Lower lobe of right lung (tissue), 2 donors: ENCODE data around the gene MED1. TPM values are rescaled to one million over a fixed set of nuclear protein-coding genes. Genes with fewer than 3 reads are reported as not detected.
A peak's percentile ranks its signal among the peaks of the same experiment; 100 is the strongest.
"Not testable (repeated sequence)": the region's sequence is repeated elsewhere in the genome, so short reads cannot be mapped to it uniquely, and the experiment has no call there.

ENCODE experiments used
- ATAC-seq, 2 donors: fragments of 200-7000 bp; cut with Tn5 transposase; one replicate each; pipeline ENCODE4 v1.9.1; 2020 to 2022; ENCODE audit warnings: mild to moderate bottlenecking in 2 of 2, moderate library complexity in 2 of 2
- DNase-seq: peaks from one replicate; pipeline ENCODE4 v3.0.0-alpha.2; 2020
- H3K27ac ChIP-seq: fragments of 200-600 bp; one replicate; pipeline ENCODE4 v1.8.0; 2022
- H3K27me3 ChIP-seq: fragments of 200-600 bp; one replicate; pipeline ENCODE4 v1.8.0; 2022; ENCODE audit warnings: low read depth
- H3K36me3 ChIP-seq: fragments of 200-600 bp; one replicate; pipeline ENCODE4 v1.8.0; 2022; ENCODE audit warnings: mild to moderate bottlenecking
- H3K4me1 ChIP-seq: fragments of 200-600 bp; one replicate; pipeline ENCODE4 v1.8.0; 2022
- H3K4me3 ChIP-seq: fragments of 200-600 bp; one replicate; pipeline ENCODE4 v1.8.0; 2022; ENCODE audit warnings: mild to moderate bottlenecking
- H3K9me3 ChIP-seq: fragments of 200-600 bp; one replicate; pipeline ENCODE4 v1.8.0; 2022
- intact Hi-C: fragments of 100-400 bp; cut with DNase I; formaldehyde crosslinking; loops from one replicate; pipeline ENCODE4 v1.11.0; 2022
- long read RNA-seq: library from polyadenylated mRNA; unstranded; transcript quantifications from one replicate; pipeline ENCODE4 v2.0.0, GENCODE V29; 2021
- total RNA-seq: library from RNA; stranded (reverse); fragmentation: NEBNext Ultra II Directional; extraction: Animal tissue kit (Norgen Biotek cat#: 25700); gene quantifications from one replicate; pipeline ENCODE4 v1.2.1, GENCODE V29; 2021
- TF ChIP-seq, protein P1 (sequence below): fragments of 200-600 bp; IDR thresholded peaks from one replicate; pipeline ENCODE4 v1.8.0; 2022; ENCODE audit warnings: antibody characterized with exemption, mild to moderate bottlenecking
- donor health status: DM: no; HTN: yes; CAD: no; lungs with severe emphysema.

MED1 gene, protein sequence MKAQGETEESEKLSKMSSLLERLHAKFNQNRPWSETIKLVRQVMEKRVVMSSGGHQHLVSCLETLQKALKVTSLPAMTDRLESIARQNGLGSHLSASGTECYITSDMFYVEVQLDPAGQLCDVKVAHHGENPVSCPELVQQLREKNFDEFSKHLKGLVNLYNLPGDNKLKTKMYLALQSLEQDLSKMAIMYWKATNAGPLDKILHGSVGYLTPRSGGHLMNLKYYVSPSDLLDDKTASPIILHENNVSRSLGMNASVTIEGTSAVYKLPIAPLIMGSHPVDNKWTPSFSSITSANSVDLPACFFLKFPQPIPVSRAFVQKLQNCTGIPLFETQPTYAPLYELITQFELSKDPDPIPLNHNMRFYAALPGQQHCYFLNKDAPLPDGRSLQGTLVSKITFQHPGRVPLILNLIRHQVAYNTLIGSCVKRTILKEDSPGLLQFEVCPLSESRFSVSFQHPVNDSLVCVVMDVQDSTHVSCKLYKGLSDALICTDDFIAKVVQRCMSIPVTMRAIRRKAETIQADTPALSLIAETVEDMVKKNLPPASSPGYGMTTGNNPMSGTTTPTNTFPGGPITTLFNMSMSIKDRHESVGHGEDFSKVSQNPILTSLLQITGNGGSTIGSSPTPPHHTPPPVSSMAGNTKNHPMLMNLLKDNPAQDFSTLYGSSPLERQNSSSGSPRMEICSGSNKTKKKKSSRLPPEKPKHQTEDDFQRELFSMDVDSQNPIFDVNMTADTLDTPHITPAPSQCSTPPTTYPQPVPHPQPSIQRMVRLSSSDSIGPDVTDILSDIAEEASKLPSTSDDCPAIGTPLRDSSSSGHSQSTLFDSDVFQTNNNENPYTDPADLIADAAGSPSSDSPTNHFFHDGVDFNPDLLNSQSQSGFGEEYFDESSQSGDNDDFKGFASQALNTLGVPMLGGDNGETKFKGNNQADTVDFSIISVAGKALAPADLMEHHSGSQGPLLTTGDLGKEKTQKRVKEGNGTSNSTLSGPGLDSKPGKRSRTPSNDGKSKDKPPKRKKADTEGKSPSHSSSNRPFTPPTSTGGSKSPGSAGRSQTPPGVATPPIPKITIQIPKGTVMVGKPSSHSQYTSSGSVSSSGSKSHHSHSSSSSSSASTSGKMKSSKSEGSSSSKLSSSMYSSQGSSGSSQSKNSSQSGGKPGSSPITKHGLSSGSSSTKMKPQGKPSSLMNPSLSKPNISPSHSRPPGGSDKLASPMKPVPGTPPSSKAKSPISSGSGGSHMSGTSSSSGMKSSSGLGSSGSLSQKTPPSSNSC (N-terminal part only)
- total RNA-seq, result 33.6 TPM
- long read RNA-seq, full-length matches to known transcripts, result 2 of 15 reads
- long read RNA-seq, partial matches to known transcripts, result 1 of 15 reads
- long read RNA-seq, other reads (novel, unspliced or antisense), result 12 of 15 reads

- H3K4me1 ChIP-seq, result peaks cover 14% of the 10 kb centered on the region
- intact Hi-C loops, result no loop called here
- ATAC-seq, result peak; percentile 98 to 100
- peak within 1 kb of the TSS; percentile 66 for H3K4me3 ChIP-seq
- peak; percentile 95 for DNase-seq
- H3K27ac ChIP-seq, result peak within 1 kb of the TSS; percentile 77
- H3K9me3 ChIP-seq, result no peaks in the 10 kb centered on the region
- TF ChIP-seq, protein P1, sequence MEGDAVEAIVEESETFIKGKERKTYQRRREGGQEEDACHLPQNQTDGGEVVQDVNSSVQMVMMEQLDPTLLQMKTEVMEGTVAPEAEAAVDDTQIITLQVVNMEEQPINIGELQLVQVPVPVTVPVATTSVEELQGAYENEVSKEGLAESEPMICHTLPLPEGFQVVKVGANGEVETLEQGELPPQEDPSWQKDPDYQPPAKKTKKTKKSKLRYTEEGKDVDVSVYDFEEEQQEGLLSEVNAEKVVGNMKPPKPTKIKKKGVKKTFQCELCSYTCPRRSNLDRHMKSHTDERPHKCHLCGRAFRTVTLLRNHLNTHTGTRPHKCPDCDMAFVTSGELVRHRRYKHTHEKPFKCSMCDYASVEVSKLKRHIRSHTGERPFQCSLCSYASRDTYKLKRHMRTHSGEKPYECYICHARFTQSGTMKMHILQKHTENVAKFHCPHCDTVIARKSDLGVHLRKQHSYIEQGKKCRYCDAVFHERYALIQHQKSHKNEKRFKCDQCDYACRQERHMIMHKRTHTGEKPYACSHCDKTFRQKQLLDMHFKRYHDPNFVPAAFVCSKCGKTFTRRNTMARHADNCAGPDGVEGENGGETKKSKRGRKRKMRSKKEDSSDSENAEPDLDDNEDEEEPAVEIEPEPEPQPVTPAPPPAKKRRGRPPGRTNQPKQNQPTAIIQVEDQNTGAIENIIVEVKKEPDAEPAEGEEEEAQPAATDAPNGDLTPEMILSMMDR, result no peak
- peaks cover 24% of the 10 kb centered on the region for H3K36me3 ChIP-seq
- H3K27me3 ChIP-seq, result no peaks in the 10 kb centered on the region
These were observed at the start of gene MED1 for GRCh38 chr17:39450847-39451581. Gene MED1 (minus strand): TSS chr17:39451263. CDS start chr17:39451062, 201 bp downstream.

DNA sequence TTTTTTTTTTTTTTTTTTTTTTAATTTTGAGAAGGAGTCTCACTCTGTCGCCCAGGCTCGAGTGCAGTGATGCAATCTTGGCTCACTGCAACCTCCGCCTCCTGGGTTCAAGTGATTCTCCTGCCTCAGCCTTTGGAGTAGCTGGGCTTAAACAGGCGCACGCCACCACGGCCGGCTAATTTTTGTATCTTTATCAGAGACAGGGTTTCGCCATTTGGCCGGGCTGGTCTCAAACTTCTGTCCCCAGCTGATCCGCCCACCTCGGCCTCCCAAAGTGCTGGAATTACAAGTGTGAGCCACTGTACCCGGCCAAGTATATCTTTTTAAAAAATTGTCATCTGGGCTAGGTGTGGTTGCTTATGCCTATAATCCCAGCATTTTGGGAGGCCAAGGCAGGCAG, 45.9 kb upstream of the MED1 start:
- H3K27me3 ChIP-seq, H3K4me3 ChIP-seq, DNase-seq, H3K27ac ChIP-seq, ATAC-seq, H3K9me3 ChIP-seq, H3K4me1 ChIP-seq, intact Hi-C loops: not testable (repeated sequence)
- peaks cover 96% of the 10 kb centered on the region for H3K36me3 ChIP-seq

GRCh38 chr17:39487946-39488345, 36.9 kb upstream of the MED1 start:
- no peak overlapping the region for H3K4me3 ChIP-seq
- peaks cover 64% of the 10 kb centered on the region for H3K36me3 ChIP-seq
- H3K4me1 ChIP-seq, result no peaks in the 10 kb centered on the region
- intact Hi-C loops, result no loop called here
- H3K27me3 ChIP-seq, result no peaks in the 10 kb centered on the region
- no peaks in the 10 kb centered on the region for H3K9me3 ChIP-seq
- H3K27ac ChIP-seq, result no peak overlapping the region
- DNase-seq (no peak), ATAC-seq (no peak)
- TF ChIP-seq, protein P1, result no peak

GRCh38 chr17:39487490-39487889, 36.4 kb upstream of the MED1 start:
- peaks cover 64% of the 10 kb centered on the region for H3K36me3 ChIP-seq
- H3K27ac ChIP-seq, H3K4me1 ChIP-seq, intact Hi-C loops, DNase-seq, H3K4me3 ChIP-seq, ATAC-seq, H3K9me3 ChIP-seq, H3K27me3 ChIP-seq: not testable (repeated sequence)

DNA sequence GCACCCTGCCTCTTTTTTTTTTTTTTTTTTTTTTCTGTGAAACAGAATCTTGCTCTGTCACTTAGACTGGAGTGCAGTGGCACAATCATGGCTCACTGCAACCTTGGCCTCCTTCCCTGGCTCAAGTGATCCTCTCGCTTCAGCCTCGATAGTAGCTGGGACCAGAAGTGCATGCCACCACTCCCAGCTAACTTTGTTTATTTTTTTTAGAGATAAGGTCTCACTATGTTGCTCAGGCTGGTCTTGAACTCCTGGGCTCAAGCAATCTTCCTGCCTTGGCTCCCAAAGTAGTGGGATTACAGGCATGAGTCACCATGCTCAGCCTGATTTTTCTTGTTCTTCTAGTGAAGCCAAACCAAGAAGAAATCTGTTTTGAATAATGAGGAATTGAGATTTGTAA, 35.2 kb upstream of the MED1 start:
- DNase-seq (no peak), ATAC-seq (peak in 1 of 2 donors; percentile 21)
- intact Hi-C loops, result no loop called here
- Histone ChIP-seq H3K4me3 (no peak overlapping the region), H3K27me3 (no peaks in the 10 kb centered on the region), H3K36me3 (peaks cover 58% of the 10 kb centered on the region), H3K27ac (no peak overlapping the region), H3K9me3 (no peaks in the 10 kb centered on the region), H3K4me1 (no peaks in the 10 kb centered on the region)
- TF ChIP-seq, protein P1, result no peak
